Mesothelial cell of epicardium (in vitro differentiated cells): ENCODE data around the gene TRIM39. TPM values are rescaled to one million over a fixed set of nuclear protein-coding genes. Genes with fewer than 3 reads are reported as not detected.

ENCODE experiments used
- DNase-seq, 2 experiments: peaks; one replicate each; pipeline ENCODE4 v3.0.0; 2021; ENCODE audit warnings: low spot score in 2 of 2; ENCODE audit not compliant: unreplicated experiment in 2 of 2
- H3K27ac Mint-ChIP-seq: 2 replicates; pipeline ENCODE4 v1.8.0; 2021; ENCODE audit warnings: mixed read lengths
- H3K27me3 Mint-ChIP-seq: 2 replicates; pipeline ENCODE4 v1.8.0; 2021; ENCODE audit warnings: low read depth, mixed read lengths
- H3K36me3 Mint-ChIP-seq: 2 replicates; pipeline ENCODE4 v1.8.0; 2021; ENCODE audit warnings: mixed read lengths
- H3K4me1 Mint-ChIP-seq: 2 replicates; pipeline ENCODE4 v1.8.0; 2021; ENCODE audit warnings: mixed read lengths
- H3K4me3 Mint-ChIP-seq: 2 replicates; pipeline ENCODE4 v1.8.0; 2021; ENCODE audit warnings: mild to moderate bottlenecking, moderate library complexity, mixed read lengths
- H3K9me3 Mint-ChIP-seq: 2 replicates; pipeline ENCODE4 v1.8.0; 2021; ENCODE audit warnings: mixed read lengths
- total RNA-seq: library from RNA; stranded (reverse); gene quantifications from 3 replicates; pipeline ENCODE4 v1.2.1, GENCODE V29; 2021
- TF ChIP-seq, protein P1 (sequence below): fragments of 200-600 bp; sonication (generic); IDR thresholded peaks from one replicate; pipeline ENCODE4 v1.5.0; 2021; ENCODE audit warnings: antibody characterized with exemption; ENCODE audit not compliant: unreplicated experiment

Gene TRIM39
- total RNA-seq, 1 donor from 2014 or later, result 16.7 TPM

- Mint-ChIP-seq H3K27me3 (no peaks in the 10 kb centered on the region), H3K9me3 (no peaks in the 10 kb centered on the region), H3K4me1 (peaks cover 10% of the 10 kb centered on the region), H3K27ac (no peak overlapping the region), H3K4me3 (no peak overlapping the region), H3K36me3 (peaks cover 23% of the 10 kb centered on the region)
- TF ChIP-seq, protein P1, sequence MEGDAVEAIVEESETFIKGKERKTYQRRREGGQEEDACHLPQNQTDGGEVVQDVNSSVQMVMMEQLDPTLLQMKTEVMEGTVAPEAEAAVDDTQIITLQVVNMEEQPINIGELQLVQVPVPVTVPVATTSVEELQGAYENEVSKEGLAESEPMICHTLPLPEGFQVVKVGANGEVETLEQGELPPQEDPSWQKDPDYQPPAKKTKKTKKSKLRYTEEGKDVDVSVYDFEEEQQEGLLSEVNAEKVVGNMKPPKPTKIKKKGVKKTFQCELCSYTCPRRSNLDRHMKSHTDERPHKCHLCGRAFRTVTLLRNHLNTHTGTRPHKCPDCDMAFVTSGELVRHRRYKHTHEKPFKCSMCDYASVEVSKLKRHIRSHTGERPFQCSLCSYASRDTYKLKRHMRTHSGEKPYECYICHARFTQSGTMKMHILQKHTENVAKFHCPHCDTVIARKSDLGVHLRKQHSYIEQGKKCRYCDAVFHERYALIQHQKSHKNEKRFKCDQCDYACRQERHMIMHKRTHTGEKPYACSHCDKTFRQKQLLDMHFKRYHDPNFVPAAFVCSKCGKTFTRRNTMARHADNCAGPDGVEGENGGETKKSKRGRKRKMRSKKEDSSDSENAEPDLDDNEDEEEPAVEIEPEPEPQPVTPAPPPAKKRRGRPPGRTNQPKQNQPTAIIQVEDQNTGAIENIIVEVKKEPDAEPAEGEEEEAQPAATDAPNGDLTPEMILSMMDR, result no peak
- DNase-seq, result no peak
These were observed 5.3 kb downstream of the TRIM39 start for GRCh38 chr6:30331981-30332380.

DNA sequence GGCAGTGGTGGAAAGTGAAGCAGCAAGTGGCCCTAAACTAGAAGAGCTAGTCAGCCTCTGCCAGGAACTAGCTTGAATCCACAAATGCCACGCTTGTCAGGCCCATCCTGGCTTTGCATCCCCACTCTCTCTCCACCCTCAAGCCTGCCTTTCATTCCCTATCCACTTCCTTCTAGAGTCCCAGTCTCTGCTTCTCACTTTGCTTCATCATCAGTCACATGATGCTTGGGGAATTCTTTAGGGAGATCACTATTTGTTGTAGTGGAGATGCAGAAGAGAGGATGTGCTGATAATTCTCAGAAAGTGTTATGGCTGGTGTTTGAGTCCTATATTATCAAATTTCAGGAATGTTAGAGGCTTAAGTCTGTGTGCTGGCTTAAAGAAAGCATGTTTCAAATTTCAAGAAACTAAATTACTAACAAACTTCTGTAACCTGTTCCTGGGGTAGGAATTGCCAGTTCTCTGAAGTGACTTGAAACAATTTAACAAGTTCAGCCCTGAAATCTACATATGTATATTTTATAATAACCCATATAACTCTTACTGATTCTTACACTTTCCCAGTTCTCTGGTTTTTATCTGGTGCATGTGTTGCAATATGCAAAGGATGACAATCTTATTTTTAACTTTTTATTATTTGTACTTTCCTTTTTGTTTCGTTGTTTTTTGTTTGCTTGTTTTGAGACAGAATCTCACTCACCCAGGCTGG is 7.5 kb downstream of the TRIM39 start:
- Mint-ChIP-seq H3K4me1 (no peaks in the 10 kb centered on the region), H3K27me3 (no peaks in the 10 kb centered on the region), H3K27ac (no peak overlapping the region), H3K36me3 (peaks cover 28% of the 10 kb centered on the region), H3K4me3 (no peak overlapping the region), H3K9me3 (no peaks in the 10 kb centered on the region)
- TF ChIP-seq, protein P1, result no peak
- no peak for DNase-seq

DNA sequence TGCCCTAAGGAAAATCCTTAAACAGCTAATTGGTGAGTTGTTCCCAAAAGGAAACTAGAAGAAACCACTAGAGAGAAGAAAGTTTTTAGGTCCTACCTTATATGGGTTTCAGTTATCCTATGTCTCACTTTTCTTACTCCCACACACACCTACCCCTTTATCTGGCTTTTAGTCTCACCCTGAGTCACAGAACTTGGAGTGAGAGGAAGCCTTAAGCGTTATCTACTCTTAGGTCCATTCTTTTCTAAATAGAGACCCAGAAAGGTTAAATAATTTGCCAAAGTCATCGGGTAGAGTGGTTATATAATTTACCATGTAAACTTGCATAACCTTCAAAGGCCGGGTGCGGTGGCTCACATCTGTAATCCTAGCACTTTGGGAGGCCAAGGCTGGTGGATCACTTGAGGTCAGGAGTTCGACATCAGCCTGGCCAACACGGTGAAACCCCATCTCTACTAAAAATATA is 13.9 kb downstream of the TRIM39 start:
- Mint-ChIP-seq H3K9me3 (no peaks in the 10 kb centered on the region), H3K27ac (no peak overlapping the region), H3K4me1 (peaks cover 5% of the 10 kb centered on the region), H3K36me3 (peaks cover 29% of the 10 kb centered on the region), H3K27me3 (no peaks in the 10 kb centered on the region), H3K4me3 (no peak overlapping the region)
- TF ChIP-seq, protein P1, result no peak
- DNase-seq, result no peak

DNA sequence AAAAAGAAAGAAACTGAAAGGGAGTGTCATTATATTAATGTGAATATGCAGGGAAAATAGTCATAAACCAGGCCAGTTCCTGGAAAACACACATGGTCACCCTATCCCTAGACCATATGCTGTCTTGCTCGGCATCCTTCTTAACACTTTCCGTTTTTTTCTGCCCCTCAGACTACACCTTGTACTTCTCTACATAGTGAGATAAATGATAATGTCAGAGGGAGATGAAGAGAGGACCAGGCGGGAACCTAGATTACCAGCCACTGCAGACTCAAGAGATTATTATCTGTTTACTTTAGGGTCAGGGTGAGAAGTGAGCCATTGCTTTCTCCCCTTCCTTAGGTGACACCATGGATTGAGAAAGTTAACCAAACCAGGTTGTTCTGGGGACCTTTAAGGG is 14.5 kb downstream of the TRIM39 start:
- H3K4me3 Mint-ChIP-seq, result no peak overlapping the region
- peaks cover 10% of the 10 kb centered on the region for H3K4me1 Mint-ChIP-seq
- DNase-seq, result no peak
- TF ChIP-seq, protein P1, result no peak
- no peaks in the 10 kb centered on the region for H3K9me3 Mint-ChIP-seq
- no peaks in the 10 kb centered on the region for H3K27me3 Mint-ChIP-seq
- H3K27ac Mint-ChIP-seq, result no peak overlapping the region
- peaks cover 25% of the 10 kb centered on the region for H3K36me3 Mint-ChIP-seq

DNA sequence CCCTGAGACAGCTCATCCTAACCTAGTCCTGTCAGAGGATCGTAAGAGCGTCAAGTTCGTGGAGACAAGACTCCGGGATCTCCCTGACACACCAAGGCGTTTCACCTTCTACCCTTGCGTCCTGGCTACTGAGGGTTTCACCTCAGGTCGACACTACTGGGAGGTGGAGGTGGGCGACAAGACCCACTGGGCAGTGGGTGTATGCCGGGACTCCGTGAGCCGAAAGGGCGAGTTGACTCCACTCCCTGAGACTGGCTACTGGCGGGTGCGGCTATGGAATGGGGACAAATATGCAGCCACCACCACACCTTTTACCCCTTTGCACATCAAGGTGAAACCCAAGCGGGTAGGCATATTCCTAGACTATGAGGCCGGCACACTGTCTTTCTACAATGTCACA is 15.0 kb downstream of the TRIM39 start:
- no peak for DNase-seq
- TF ChIP-seq, protein P1, result no peak
- H3K27ac Mint-ChIP-seq, result no peak overlapping the region
- H3K4me1 Mint-ChIP-seq, result peaks cover 10% of the 10 kb centered on the region
- no peaks in the 10 kb centered on the region for H3K9me3 Mint-ChIP-seq
- peaks cover 20% of the 10 kb centered on the region for H3K36me3 Mint-ChIP-seq
- H3K27me3 Mint-ChIP-seq, result no peaks in the 10 kb centered on the region
- H3K4me3 Mint-ChIP-seq, result no peak overlapping the region
